ENCODE data around the gene CDK5R1. TPM values are rescaled to one million over a fixed set of nuclear protein-coding genes. Genes with fewer than 3 reads are reported as not detected.

CDK5R1 gene
- total RNA-seq, 5 donors from 2014 or later (not counting 1 experiment from before 2014, with no cell fraction given), result 8.1 to 23.8 (median 14.7) TPM

DNA sequence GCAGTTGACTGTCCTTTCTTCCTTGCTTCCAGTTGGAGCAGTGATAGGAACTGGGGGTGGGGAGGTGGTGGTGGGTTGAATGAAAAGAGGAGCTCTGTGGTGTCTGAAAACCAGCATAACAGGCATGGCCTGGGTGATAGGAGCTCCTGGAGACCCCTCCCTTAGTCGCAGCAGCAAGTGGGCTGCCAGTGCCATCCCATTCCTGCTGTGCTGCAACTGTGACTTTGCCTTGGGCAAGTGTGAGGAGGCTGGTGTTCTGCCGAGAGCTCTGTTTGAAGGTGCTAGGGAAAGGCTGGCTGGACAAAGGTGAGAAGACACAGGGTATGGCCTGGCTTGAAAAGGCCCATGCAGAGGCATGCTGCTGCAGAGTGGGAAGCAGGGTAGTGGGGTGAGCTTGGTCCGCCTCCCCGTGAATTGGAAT is 2.7 kb upstream of the CDK5R1 start:
- peak overlapping the region in 2 of 3 donors; percentile 28 to 41 for H3K4me3 Mint-ChIP-seq
- ChIA-PET CTCF (interaction anchor here (0.7 to 3.3 kb wide), 23 partner anchors 10 to 393 kb away, joined by 3 to 20 read pairs (median 5); partner anchors contain the start of genes MYO1D (in 1 of the 2) and PSMD11 (in 1 of the 2)), POLR2A (interaction anchor here in 1 of 2 donors (0.6 kb wide), 1 partner anchor 33 kb away, joined by 6 read pairs; no protein-coding TSS in a partner anchor)
- no peak for ATAC-seq (replicated peaks in 1 of 4)
- DNase-seq, result no peak
- peaks cover 40% of the 10 kb centered on the region for H3K36me3 Mint-ChIP-seq
- WGBS (ENCODE audit: insufficient coverage), result 90% methylated on average over 4 of the region's 4 CpGs
- no peaks in the 10 kb centered on the region for H3K27me3 ChIP-seq (replicated peaks in 1 of 2; ENCODE audit: control insufficient read depth in 2 of 2, extremely low read depth in 1 of 2, insufficient read depth in 2 of 2, low read length in 1 of 2)
- H3K9me3 Mint-ChIP-seq, result no peaks in the 10 kb centered on the region
- peaks cover 2 to 28% of the 10 kb centered on the region in 2 experiments for H3K4me1 ChIP-seq (ENCODE audit: control insufficient read depth in 1 of 2, extremely low read depth in 1 of 2, insufficient read depth in 2 of 2, low read length in 2 of 2)
- H3K27ac ChIP-seq (ENCODE audit: low read length), result peak overlapping the region; percentile 64
- H3K36me3 ChIP-seq (ENCODE audit: control insufficient read depth in 2 of 2, extremely low read depth in 1 of 2, insufficient read depth in 1 of 2, low read length in 1 of 2), result peaks cover 5 to 41% of the 10 kb centered on the region in 2 donors
- no peak overlapping the region for H3K4me3 ChIP-seq (ENCODE audit: control insufficient read depth in 1 of 2, extremely low read depth in 1 of 2, low read length in 1 of 2)
- peak overlapping the region; percentile 81 for H3K27ac Mint-ChIP-seq
- peaks cover 28 to 30% (median 29%) of the 10 kb centered on the region in 3 donors for H3K4me1 Mint-ChIP-seq
- H3K9me3 ChIP-seq, result no peaks in the 10 kb centered on the region
- H3K27me3 Mint-ChIP-seq, result no peaks in the 10 kb centered on the region

DNA sequence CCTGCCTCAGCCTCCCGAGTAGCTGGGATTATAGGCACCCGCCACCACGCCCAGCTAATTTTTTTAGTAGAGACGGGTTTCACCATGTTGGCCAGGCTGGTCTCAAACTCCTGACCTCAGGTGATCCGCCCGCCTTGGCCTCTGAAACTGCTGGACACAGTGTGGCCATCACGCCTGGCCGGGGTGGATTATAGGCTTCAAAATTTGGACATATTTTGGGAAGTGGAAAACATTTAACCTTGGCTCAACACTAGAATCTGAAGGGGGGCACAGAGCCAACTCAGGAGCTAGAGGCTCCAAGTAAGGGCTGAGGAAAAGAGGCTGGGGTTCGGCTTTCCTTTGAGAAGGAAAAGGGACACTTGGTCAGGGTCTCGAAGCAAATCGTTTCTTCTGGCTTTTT is 2.2 kb upstream of the CDK5R1 start:
- H3K36me3 ChIP-seq (ENCODE audit: control insufficient read depth in 2 of 2, extremely low read depth in 1 of 2, insufficient read depth in 1 of 2, low read length in 1 of 2), result peaks cover 5 to 38% of the 10 kb centered on the region in 2 donors
- H3K4me1 Mint-ChIP-seq, result peaks cover 33 to 35% (median 35%) of the 10 kb centered on the region in 3 donors
- 96% methylated on average over 6 of the region's 11 CpGs for WGBS (ENCODE audit: insufficient coverage)

DNA sequence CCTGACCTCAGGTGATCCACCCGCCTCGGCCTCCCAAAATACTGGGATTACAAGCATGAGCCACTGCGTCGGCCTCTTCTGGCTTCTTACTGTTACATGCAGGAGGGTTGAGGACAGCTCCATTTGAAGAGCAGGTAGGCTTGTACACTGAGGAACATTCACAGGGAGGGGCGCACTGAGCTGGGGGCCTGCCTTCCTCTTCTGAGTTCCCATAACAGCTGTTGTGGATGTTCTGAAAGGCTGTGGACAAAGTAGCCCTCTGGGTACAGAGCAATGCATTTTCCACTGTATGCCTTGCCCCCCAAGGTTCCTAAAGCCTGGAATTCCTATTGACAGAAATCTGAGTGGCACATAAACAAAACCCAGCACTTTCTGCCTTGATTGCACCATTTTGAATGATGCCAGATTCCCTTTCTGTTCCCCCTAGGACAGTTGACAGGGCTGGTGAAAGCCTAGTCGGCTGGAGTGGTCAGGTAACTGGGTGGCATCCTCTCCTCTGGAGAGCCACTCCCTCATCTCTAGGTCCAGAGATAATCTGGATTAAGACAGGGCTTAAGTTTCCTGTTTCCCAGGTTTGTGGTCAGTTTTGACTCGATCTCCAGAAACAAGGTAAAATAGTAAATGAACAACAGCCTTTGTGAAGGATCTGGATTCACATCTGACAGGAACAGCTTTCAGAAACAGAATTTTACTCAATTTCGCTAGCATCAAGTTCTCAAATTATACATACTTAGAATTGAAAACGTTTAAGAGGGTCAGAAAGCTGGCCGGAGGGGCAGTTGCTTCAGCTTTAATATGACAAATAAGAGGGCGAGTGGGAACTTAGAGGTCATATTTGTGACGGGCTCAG is 1.3 kb upstream of the CDK5R1 start:
- H3K4me1 Mint-ChIP-seq, result peaks cover 42 to 44% (median 44%) of the 10 kb centered on the region in 3 donors
- ATAC-seq (replicated peaks in 1 of 4) (no peak), DNase-seq (no peak)
- ChIA-PET CTCF (interaction anchor here (0.5 to 3.3 kb wide), 10 partner anchors 9 to 269 kb away, joined by 3 to 20 read pairs (median 4); no protein-coding TSS in a partner anchor), POLR2A (interaction anchor here in 1 of 2 donors (0.5 to 0.7 kb wide), 3 partner anchors 19 to 131 kb away, joined by 3 to 6 read pairs (median 3); no protein-coding TSS in a partner anchor)
- Histone ChIP-seq H3K4me1 (ENCODE audit: control insufficient read depth in 1 of 2, extremely low read depth in 1 of 2, insufficient read depth in 2 of 2, low read length in 2 of 2) (peaks cover 6 to 42% of the 10 kb centered on the region in 2 experiments), H3K9me3 (no peaks in the 10 kb centered on the region), H3K36me3 (ENCODE audit: control insufficient read depth in 2 of 2, extremely low read depth in 1 of 2, insufficient read depth in 1 of 2, low read length in 1 of 2) (peaks cover 5 to 33% of the 10 kb centered on the region in 2 donors), H3K27ac (ENCODE audit: low read length) (peak overlapping the region; percentile 20), H3K4me3 (ENCODE audit: control insufficient read depth in 1 of 2, extremely low read depth in 1 of 2, low read length in 1 of 2) (peak overlapping the region in 1 of 2 donors; percentile 34), H3K27me3 (replicated peaks in 1 of 2; ENCODE audit: control insufficient read depth in 2 of 2, extremely low read depth in 1 of 2, insufficient read depth in 2 of 2, low read length in 1 of 2) (no peaks in the 10 kb centered on the region)
- WGBS (ENCODE audit: insufficient coverage), result 90% methylated on average over 7 of the region's 12 CpGs
- H3K27ac Mint-ChIP-seq, result peak overlapping the region; percentile 74 to 77
- no peaks in the 10 kb centered on the region for H3K27me3 Mint-ChIP-seq
- peaks cover 40% of the 10 kb centered on the region for H3K36me3 Mint-ChIP-seq
- H3K4me3 Mint-ChIP-seq, result peak overlapping the region; percentile 65 to 81 (median 77)
- H3K9me3 Mint-ChIP-seq, result no peaks in the 10 kb centered on the region

More for the DNA sequence above, 2.2 kb upstream of the CDK5R1 start:
- H3K9me3 Mint-ChIP-seq, result no peaks in the 10 kb centered on the region
- H3K36me3 Mint-ChIP-seq, result peaks cover 41% of the 10 kb centered on the region
- Histone ChIP-seq H3K9me3 (no peaks in the 10 kb centered on the region), H3K27me3 (replicated peaks in 1 of 2; ENCODE audit: control insufficient read depth in 2 of 2, extremely low read depth in 1 of 2, insufficient read depth in 2 of 2, low read length in 1 of 2) (no peaks in the 10 kb centered on the region), H3K4me3 (ENCODE audit: control insufficient read depth in 1 of 2, extremely low read depth in 1 of 2, low read length in 1 of 2) (no peak overlapping the region), H3K4me1 (ENCODE audit: control insufficient read depth in 1 of 2, extremely low read depth in 1 of 2, insufficient read depth in 2 of 2, low read length in 2 of 2) (peaks cover 2 to 34% of the 10 kb centered on the region in 2 experiments), H3K27ac (ENCODE audit: low read length) (no peak overlapping the region)
- H3K27ac Mint-ChIP-seq, result peak overlapping the region; percentile 17 to 73
- CTCF ChIA-PET, result interaction anchor here (0.6 to 3.3 kb wide), 20 partner anchors 8 to 391 kb away, joined by 3 to 20 read pairs (median 5); no protein-coding TSS in a partner anchor
- H3K4me3 Mint-ChIP-seq, result peak overlapping the region in 1 of 3 donors; percentile 28
- POLR2A ChIA-PET, result interaction anchor here in 1 of 2 donors (0.5 to 0.7 kb wide), 2 partner anchors 44 to 130 kb away, joined by 3 to 6 read pairs; no protein-coding TSS in a partner anchor
- no peak for ATAC-seq (replicated peaks in 1 of 4)
- no peaks in the 10 kb centered on the region for H3K27me3 Mint-ChIP-seq
- DNase-seq, result no peak

DNA sequence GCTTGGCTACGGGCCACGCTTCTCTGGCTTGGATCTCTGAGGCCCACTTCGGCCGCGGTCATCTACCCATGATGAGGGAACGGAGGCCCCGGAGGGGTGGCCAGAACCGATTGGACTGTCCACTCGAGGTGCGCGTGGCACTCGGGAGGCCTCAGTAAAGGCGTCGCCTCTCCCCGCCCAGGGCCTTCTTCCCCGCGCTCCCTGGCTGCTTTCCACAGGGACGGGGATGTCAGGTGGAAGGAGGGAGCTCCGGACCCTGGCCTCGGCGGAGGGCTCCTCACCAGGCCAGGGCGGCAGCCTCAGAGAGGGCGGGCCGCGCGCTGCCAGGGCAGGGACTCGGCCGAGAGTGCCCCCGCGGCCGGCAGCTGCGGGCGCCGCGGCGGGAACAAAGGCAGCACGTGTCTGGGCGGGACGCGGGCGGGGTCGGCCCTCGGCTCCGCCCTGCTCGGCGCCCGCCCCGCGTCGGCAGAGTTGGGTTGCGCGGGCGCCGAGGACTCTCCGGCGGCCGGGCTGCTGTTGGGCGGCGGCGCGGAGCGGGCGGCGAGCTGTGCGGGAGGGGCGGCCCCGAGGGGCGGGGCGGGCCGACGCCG is 587 bp upstream of the CDK5R1 start:
- Mint-ChIP-seq H3K36me3 (peaks cover 38% of the 10 kb centered on the region), H3K27ac (peak overlapping the region; percentile 74 to 77), H3K27me3 (no peaks in the 10 kb centered on the region), H3K9me3 (no peaks in the 10 kb centered on the region), H3K4me1 (peaks cover 49 to 51% (median 51%) of the 10 kb centered on the region in 3 donors), H3K4me3 (peak overlapping the region; percentile 65 to 81 (median 77))
- CTCF ChIA-PET, result interaction anchor here in 1 of 2 donors (0.6 to 3.3 kb wide), 5 partner anchors 24 to 391 kb away, joined by 3 to 20 read pairs (median 12); partner anchors contain the start of genes MYO1D and PSMD11
- peak overlapping the region; percentile 19 to 34 for H3K4me3 ChIP-seq (ENCODE audit: control insufficient read depth in 1 of 2, extremely low read depth in 1 of 2, low read length in 1 of 2)
- peak in 34 of 35 experiments; percentile 41 to 89 (median 63) for DNase-seq
- H3K36me3 ChIP-seq (ENCODE audit: control insufficient read depth in 2 of 2, extremely low read depth in 1 of 2, insufficient read depth in 1 of 2, low read length in 1 of 2), result peaks cover 5 to 28% of the 10 kb centered on the region in 2 donors
- H3K27ac ChIP-seq (ENCODE audit: low read length), result peak overlapping the region; percentile 20
- H3K27me3 ChIP-seq (replicated peaks in 1 of 2; ENCODE audit: control insufficient read depth in 2 of 2, extremely low read depth in 1 of 2, insufficient read depth in 2 of 2, low read length in 1 of 2), result no peaks in the 10 kb centered on the region
- ATAC-seq (replicated peaks in 1 of 4), result peak; percentile 80 to 83 (median 81)
- POLR2A ChIA-PET, result interaction anchor here (0.6 kb wide), 4 partner anchors 13 to 558 kb away, joined by 3 read pairs; no protein-coding TSS in a partner anchor
- no peaks in the 10 kb centered on the region for H3K9me3 ChIP-seq
- WGBS (ENCODE audit: insufficient coverage), result 15% methylated on average over 67 of the region's 72 CpGs
- H3K4me1 ChIP-seq (ENCODE audit: control insufficient read depth in 1 of 2, extremely low read depth in 1 of 2, insufficient read depth in 2 of 2, low read length in 2 of 2), result peaks cover 6 to 44% of the 10 kb centered on the region in 2 experiments

DNA sequence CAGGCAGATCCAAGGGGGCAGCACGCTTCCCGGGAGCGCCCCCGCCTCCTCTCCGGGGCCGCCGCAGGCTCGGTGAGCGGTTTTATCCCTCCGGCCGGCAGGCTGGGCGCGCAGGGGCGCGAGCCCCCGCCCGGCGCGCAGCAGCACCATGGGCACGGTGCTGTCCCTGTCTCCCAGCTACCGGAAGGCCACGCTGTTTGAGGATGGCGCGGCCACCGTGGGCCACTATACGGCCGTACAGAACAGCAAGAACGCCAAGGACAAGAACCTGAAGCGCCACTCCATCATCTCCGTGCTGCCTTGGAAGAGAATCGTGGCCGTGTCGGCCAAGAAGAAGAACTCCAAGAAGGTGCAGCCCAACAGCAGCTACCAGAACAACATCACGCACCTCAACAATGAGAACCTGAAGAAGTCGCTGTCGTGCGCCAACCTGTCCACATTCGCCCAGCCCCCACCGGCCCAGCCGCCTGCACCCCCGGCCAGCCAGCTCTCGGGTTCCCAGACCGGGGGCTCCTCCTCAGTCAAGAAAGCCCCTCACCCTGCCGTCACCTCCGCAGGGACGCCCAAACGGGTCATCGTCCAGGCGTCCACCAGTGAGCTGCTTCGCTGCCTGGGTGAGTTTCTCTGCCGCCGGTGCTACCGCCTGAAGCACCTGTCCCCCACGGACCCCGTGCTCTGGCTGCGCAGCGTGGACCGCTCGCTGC is 832 bp downstream of the CDK5R1 start:
- no peaks in the 10 kb centered on the region for H3K27me3 ChIP-seq (replicated peaks in 1 of 2; ENCODE audit: control insufficient read depth in 2 of 2, extremely low read depth in 1 of 2, insufficient read depth in 2 of 2, low read length in 1 of 2)
- no peaks in the 10 kb centered on the region for H3K9me3 Mint-ChIP-seq
- no peak overlapping the region for H3K27ac ChIP-seq (ENCODE audit: low read length)
- peak overlapping the region; percentile 81 to 90 (median 87) for H3K4me3 Mint-ChIP-seq
- H3K9me3 ChIP-seq, result no peaks in the 10 kb centered on the region
- H3K4me1 ChIP-seq (ENCODE audit: control insufficient read depth in 1 of 2, extremely low read depth in 1 of 2, insufficient read depth in 2 of 2, low read length in 2 of 2), result peaks cover 17 to 58% of the 10 kb centered on the region in 2 experiments
- peak in 2 of 4 experiments; percentile 12 to 20 for ATAC-seq (replicated peaks in 1 of 4)
- WGBS (ENCODE audit: insufficient coverage), result 30% methylated on average over 59 of the region's 59 CpGs
- peak overlapping the region; percentile 85 to 98 for H3K27ac Mint-ChIP-seq
- H3K4me1 Mint-ChIP-seq, result peaks cover 63 to 65% (median 65%) of the 10 kb centered on the region in 3 donors
- ChIA-PET POLR2A (no interaction called here), CTCF (interaction anchor here in 1 of 2 donors (0.9 to 2.3 kb wide), 4 partner anchors 11 to 389 kb away, joined by 3 to 13 read pairs (median 8); partner anchors contain the start of genes MYO1D and PSMD11)
- peak overlapping the region; percentile 63 to 79 for H3K4me3 ChIP-seq (ENCODE audit: control insufficient read depth in 1 of 2, extremely low read depth in 1 of 2, low read length in 1 of 2)
- DNase-seq, result peak in 7 of 35 experiments; percentile 9 to 51 (median 34)
- peaks cover 27% of the 10 kb centered on the region for H3K36me3 Mint-ChIP-seq
- H3K36me3 ChIP-seq (ENCODE audit: control insufficient read depth in 2 of 2, extremely low read depth in 1 of 2, insufficient read depth in 1 of 2, low read length in 1 of 2), result peaks cover 5 to 16% of the 10 kb centered on the region in 2 donors
- no peaks in the 10 kb centered on the region for H3K27me3 Mint-ChIP-seq
